ENCODE results near the gene CORIN.

Gene CORIN

DNA sequence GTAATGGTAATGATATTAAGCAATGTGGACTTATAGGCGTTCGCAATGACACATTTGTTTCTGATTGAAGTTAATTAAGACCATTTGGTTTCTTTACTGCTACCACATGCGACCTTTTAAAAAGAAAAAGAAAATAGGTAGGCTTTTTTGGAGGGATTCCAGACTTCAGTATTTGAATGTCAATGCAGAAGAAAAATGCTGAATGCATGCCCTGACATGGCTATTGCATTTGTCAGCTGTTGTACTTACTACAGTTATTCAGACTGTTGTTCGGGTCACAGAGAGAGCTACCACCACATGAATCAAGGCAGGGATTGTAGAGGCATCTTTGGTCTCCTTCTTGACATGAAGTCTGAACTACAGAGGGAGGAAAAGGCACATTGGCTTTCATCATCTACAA is 163.7 kb downstream of the CORIN start:
- no peak overlapping the region for H3K27ac ChIP-seq (ENCODE audit: low read depth, low read length)
- no peak overlapping the region for H2AFZ ChIP-seq (ENCODE audit: low read depth, low read length, severe bottlenecking)
- no peaks in the 10 kb centered on the region for H3F3A ChIP-seq (ENCODE audit: insufficient read depth)
- H3K9me3 ChIP-seq (ENCODE audit: insufficient read depth, low read length) = no peaks in the 10 kb centered on the region
- H3K36me3 ChIP-seq (ENCODE audit: low read length) = no peaks in the 10 kb centered on the region
- no peaks in the 10 kb centered on the region for H3K27me3 ChIP-seq (ENCODE audit: low read length)
- no peaks in the 10 kb centered on the region for H4K20me1 ChIP-seq (ENCODE audit: low read depth, low read length)
- TF ChIP-seq, protein P1, sequence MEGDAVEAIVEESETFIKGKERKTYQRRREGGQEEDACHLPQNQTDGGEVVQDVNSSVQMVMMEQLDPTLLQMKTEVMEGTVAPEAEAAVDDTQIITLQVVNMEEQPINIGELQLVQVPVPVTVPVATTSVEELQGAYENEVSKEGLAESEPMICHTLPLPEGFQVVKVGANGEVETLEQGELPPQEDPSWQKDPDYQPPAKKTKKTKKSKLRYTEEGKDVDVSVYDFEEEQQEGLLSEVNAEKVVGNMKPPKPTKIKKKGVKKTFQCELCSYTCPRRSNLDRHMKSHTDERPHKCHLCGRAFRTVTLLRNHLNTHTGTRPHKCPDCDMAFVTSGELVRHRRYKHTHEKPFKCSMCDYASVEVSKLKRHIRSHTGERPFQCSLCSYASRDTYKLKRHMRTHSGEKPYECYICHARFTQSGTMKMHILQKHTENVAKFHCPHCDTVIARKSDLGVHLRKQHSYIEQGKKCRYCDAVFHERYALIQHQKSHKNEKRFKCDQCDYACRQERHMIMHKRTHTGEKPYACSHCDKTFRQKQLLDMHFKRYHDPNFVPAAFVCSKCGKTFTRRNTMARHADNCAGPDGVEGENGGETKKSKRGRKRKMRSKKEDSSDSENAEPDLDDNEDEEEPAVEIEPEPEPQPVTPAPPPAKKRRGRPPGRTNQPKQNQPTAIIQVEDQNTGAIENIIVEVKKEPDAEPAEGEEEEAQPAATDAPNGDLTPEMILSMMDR (IDR thresholded peaks at IDR 0.05; ENCODE audit: insufficient read depth, low read length, poor library complexity, severe bottlenecking) = no peak
- TF ChIP-seq EZH2phosphoT487 (conservative IDR thresholded peaks at IDR 0.05; ENCODE audit: low read length) = no peak
- H3K9ac ChIP-seq (ENCODE audit: low read length) = no peak overlapping the region
- H3K9me2 ChIP-seq (replicated peaks; ENCODE audit: insufficient read depth, low read length) = no peaks in the 10 kb centered on the region
- H3K79me2 ChIP-seq (ENCODE audit: insufficient read depth, low read length) = no peaks in the 10 kb centered on the region
- H3K4me2 ChIP-seq (ENCODE audit: low read depth, low read length, poor library complexity, severe bottlenecking) = no peak overlapping the region
- H3K4me3 ChIP-seq (ENCODE audit: insufficient read depth, low read length, poor library complexity, severe bottlenecking) = no peak overlapping the region

- H3K9me3 ChIP-seq (ENCODE audit: insufficient read depth, low read length) = no peaks in the 10 kb centered on the region
- no peaks in the 10 kb centered on the region for H3F3A ChIP-seq (ENCODE audit: insufficient read depth)
- H3K36me3 ChIP-seq (ENCODE audit: low read length) = no peaks in the 10 kb centered on the region
- no peaks in the 10 kb centered on the region for H3K9me2 ChIP-seq (replicated peaks; ENCODE audit: insufficient read depth, low read length)
- H3K27ac ChIP-seq (ENCODE audit: low read depth, low read length) = no peak overlapping the region
- H4K20me1 ChIP-seq (ENCODE audit: low read depth, low read length) = no peaks in the 10 kb centered on the region
- TF ChIP-seq, protein P1 (IDR thresholded peaks at IDR 0.05; ENCODE audit: insufficient read depth, low read length, poor library complexity, severe bottlenecking) = no peak
- no peak for TF ChIP-seq EZH2phosphoT487 (conservative IDR thresholded peaks at IDR 0.05; ENCODE audit: low read length)
- no peak overlapping the region for H3K4me2 ChIP-seq (ENCODE audit: low read depth, low read length, poor library complexity, severe bottlenecking)
- H2AFZ ChIP-seq (ENCODE audit: low read depth, low read length, severe bottlenecking) = no peak overlapping the region
- H3K27me3 ChIP-seq (ENCODE audit: low read length) = no peaks in the 10 kb centered on the region
- no peaks in the 10 kb centered on the region for H3K79me2 ChIP-seq (ENCODE audit: insufficient read depth, low read length)
- no peak overlapping the region for H3K4me3 ChIP-seq (ENCODE audit: insufficient read depth, low read length, poor library complexity, severe bottlenecking)
- H3K9ac ChIP-seq (ENCODE audit: low read length) = no peak overlapping the region
Measured at GRCh38 chr4:47672696-47673095, 165.2 kb downstream of the CORIN start.

DNA sequence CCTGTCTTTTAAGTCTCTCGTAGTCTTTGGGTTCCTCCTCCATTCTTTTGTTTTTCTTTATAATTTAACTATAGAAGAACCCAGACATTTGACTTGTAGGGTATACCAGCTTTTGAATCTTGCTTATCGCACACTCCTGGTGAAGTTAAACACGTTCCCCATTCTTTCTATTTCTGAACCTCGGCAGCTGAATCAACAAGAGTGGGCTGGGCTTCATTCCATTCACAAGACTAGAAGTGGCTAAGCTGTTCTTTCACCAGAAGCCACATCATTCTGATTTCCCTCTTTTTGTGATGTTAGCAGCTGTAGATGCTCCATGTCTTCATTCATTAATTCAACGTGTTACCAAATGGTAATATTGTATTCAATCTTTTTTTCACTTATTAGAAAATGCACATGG is 167.9 kb downstream of the CORIN start:
- Histone ChIP-seq H3K9me3 (ENCODE audit: insufficient read depth, low read length) (no peaks in the 10 kb centered on the region), H3K36me3 (ENCODE audit: low read length) (no peaks in the 10 kb centered on the region), H3K4me3 (ENCODE audit: insufficient read depth, low read length, poor library complexity, severe bottlenecking) (no peak overlapping the region), H3K9me2 (replicated peaks; ENCODE audit: insufficient read depth, low read length) (no peaks in the 10 kb centered on the region), H2AFZ (ENCODE audit: low read depth, low read length, severe bottlenecking) (no peak overlapping the region), H3K27ac (ENCODE audit: low read depth, low read length) (no peak overlapping the region), H3K9ac (ENCODE audit: low read length) (no peak overlapping the region), H3K27me3 (ENCODE audit: low read length) (no peaks in the 10 kb centered on the region), H3K79me2 (ENCODE audit: insufficient read depth, low read length) (no peaks in the 10 kb centered on the region), H3K4me2 (ENCODE audit: low read depth, low read length, poor library complexity, severe bottlenecking) (no peak overlapping the region), H3F3A (ENCODE audit: insufficient read depth) (no peaks in the 10 kb centered on the region), H4K20me1 (ENCODE audit: low read depth, low read length) (no peaks in the 10 kb centered on the region)
- TF ChIP-seq EZH2phosphoT487 (conservative IDR thresholded peaks at IDR 0.05; ENCODE audit: low read length) = no peak
- TF ChIP-seq, protein P1 (IDR thresholded peaks at IDR 0.05; ENCODE audit: insufficient read depth, low read length, poor library complexity, severe bottlenecking) = no peak
